Measurements from ENCODE around the gene BAD. TPM values are rescaled to one million over a fixed set of nuclear protein-coding genes. Genes with fewer than 3 reads are reported as not detected.

BAD gene
- total and polyA plus RNA-seq, 2 of the 13 experiments (the other 11 are each of a cell fraction or from before 2014, with no cell fraction given): 17.9 to 28.5 TPM

DNA sequence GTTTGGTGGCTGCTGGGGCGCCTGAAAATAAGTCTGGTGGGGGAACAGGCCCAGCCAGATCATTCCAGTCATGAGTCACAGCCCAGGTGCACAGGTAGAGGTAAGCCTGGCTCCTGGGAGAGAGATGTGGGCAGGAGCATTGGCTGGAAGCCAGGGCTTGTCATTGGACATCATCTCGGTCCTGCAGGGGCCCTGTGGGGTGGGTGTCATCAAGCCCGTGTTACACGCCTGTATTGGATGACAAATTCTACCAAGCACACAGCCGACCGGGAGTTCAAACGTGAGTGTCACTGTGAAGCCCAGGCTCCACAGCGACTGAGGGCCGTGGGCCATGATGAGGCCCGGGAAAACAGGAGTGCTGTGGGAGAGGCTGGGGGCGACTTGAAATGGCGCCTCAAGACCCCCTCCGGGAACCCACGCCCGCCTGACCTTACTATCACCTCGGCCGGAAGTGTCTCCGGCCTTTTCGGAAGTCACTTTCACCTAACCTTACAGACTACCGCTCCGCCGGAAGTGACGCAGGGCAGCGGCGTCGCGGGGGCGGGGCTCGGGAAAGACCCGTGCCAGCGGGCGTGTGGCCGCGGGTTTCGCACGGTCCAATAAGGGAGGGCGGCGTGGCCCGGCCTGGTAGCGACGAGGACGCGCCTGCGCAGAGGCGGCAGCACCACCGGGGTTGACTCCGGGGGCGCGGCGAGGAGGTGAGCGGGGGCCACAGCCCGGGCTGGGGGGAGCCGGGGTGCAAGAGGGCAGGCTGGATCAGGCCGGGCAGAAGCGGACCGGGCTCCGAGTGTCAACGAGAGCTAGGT, 43.8 kb downstream of the BAD start, which contains the start of gene FKBP2 (continued):
- TF ChIP-seq FOXJ3 (CRISPR knock-in tag; IDR thresholded peaks at IDR 0.05; ENCODE audit: borderline replicate concordance) (no peak), CTCF (CRISPR knock-in tag; IDR thresholded peaks at IDR 0.05) (no peak), EZH2 (conservative IDR thresholded peaks at IDR 0.05; ENCODE audit: low read depth, low read length) (no peak), ZNF124 (CRISPR knock-in tag; IDR thresholded peaks at IDR 0.05) (0 out of 2 replicates have a peak, but pooled peaks have one; percentile 62), SMAD1 (CRISPR knock-in tag; IDR thresholded peaks at IDR 0.05; ENCODE audit: borderline replicate concordance, low read depth) (0 out of 2 replicates have a peak, but pooled peaks have one; percentile 38), ZNF598 (CRISPR knock-in tag; IDR thresholded peaks at IDR 0.05; ENCODE audit: borderline replicate concordance) (peak; percentile 40; the same call in 1 of the 2 replicates), ZBTB21 (CRISPR knock-in tag; IDR thresholded peaks at IDR 0.05) (0 out of 2 replicates have a peak, but pooled peaks have one; percentile 8), ZNF44 (CRISPR knock-in tag; IDR thresholded peaks at IDR 0.05) (0 out of 2 replicates have a peak, but pooled peaks have one; percentile 65), GMEB1 (CRISPR knock-in tag; IDR thresholded peaks at IDR 0.05; ENCODE audit: borderline replicate concordance) (peak; percentile 91), FOXK1 (CRISPR knock-in tag; IDR thresholded peaks at IDR 0.05; ENCODE audit: borderline replicate concordance, low read depth) (peak; percentile 58; the same call in 1 of the 2 replicates), ZNF781 (CRISPR knock-in tag; IDR thresholded peaks at IDR 0.05; ENCODE audit: borderline replicate concordance, not compliant biosample characterization) (no peak), ZFP36L2 (CRISPR knock-in tag; IDR thresholded peaks at IDR 0.05) (no peak), FOXC1 (CRISPR knock-in tag; IDR thresholded peaks at IDR 0.05; ENCODE audit: borderline replicate concordance) (no peak; the same call in 1 of the 2 replicates), SCMH1 (CRISPR knock-in tag; IDR thresholded peaks at IDR 0.05; ENCODE audit: borderline replicate concordance) (no peak), ZNF615 (CRISPR knock-in tag; IDR thresholded peaks at IDR 0.05; ENCODE audit: borderline replicate concordance) (no peak), SAP130 (CRISPR knock-in tag; IDR thresholded peaks at IDR 0.05; ENCODE audit: low read depth) (peak; percentile 84), RFX1 (IDR thresholded peaks at IDR 0.05) (no peak), ZNF724P (CRISPR knock-in tag; IDR thresholded peaks at IDR 0.05; ENCODE audit: borderline replicate concordance) (no peak), HOMEZ (CRISPR knock-in tag; IDR thresholded peaks at IDR 0.05; ENCODE audit: low read depth) (no peak), ZNF670 (CRISPR knock-in tag; IDR thresholded peaks at IDR 0.05; ENCODE audit: borderline replicate concordance) (peak; percentile 56; the same call in 1 of the 2 replicates)
- TF ChIP-seq, protein P1, sequence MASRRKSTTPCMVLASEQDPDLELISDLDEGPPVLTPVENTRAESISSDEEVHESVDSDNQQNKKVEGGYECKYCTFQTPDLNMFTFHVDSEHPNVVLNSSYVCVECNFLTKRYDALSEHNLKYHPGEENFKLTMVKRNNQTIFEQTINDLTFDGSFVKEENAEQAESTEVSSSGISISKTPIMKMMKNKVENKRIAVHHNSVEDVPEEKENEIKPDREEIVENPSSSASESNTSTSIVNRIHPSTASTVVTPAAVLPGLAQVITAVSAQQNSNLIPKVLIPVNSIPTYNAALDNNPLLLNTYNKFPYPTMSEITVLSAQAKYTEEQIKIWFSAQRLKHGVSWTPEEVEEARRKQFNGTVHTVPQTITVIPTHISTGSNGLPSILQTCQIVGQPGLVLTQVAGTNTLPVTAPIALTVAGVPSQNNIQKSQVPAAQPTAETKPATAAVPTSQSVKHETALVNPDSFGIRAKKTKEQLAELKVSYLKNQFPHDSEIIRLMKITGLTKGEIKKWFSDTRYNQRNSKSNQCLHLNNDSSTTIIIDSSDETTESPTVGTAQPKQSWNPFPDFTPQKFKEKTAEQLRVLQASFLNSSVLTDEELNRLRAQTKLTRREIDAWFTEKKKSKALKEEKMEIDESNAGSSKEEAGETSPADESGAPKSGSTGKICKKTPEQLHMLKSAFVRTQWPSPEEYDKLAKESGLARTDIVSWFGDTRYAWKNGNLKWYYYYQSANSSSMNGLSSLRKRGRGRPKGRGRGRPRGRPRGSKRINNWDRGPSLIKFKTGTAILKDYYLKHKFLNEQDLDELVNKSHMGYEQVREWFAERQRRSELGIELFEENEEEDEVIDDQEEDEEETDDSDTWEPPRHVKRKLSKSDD (CRISPR knock-in tag; IDR thresholded peaks at IDR 0.05; ENCODE audit: low read depth): no peak
